Osteocyte (in vitro differentiated cells): Measurements from ENCODE around the gene IPCEF1. TPM values are rescaled to one million over a fixed set of nuclear protein-coding genes. Genes with fewer than 3 reads are reported as not detected.
"Not testable (repeated sequence)": the region's sequence is repeated elsewhere in the genome, so short reads cannot be mapped to it uniquely, and the experiment has no call there.

Source experiments
- DNase-seq: peaks from one replicate; pipeline ENCODE4 v3.0.0; 2021; ENCODE audit warnings: mixed read lengths; ENCODE audit not compliant: unreplicated experiment; ENCODE audit errors: extremely low spot score
- H3K27ac Mint-ChIP-seq: one replicate; pipeline ENCODE4 v1.8.0; 2021; ENCODE audit warnings: mild to moderate bottlenecking, mixed read lengths; ENCODE audit not compliant: unreplicated experiment
- H3K27me3 Mint-ChIP-seq: one replicate; pipeline ENCODE4 v1.8.0; 2021; ENCODE audit warnings: mixed read lengths; ENCODE audit not compliant: unreplicated experiment
- H3K36me3 Mint-ChIP-seq: one replicate; pipeline ENCODE4 v1.8.0; 2021; ENCODE audit warnings: mixed read lengths; ENCODE audit not compliant: unreplicated experiment
- H3K4me1 Mint-ChIP-seq: one replicate; pipeline ENCODE4 v1.8.0; 2021; ENCODE audit warnings: mixed read lengths; ENCODE audit not compliant: unreplicated experiment
- H3K4me3 Mint-ChIP-seq: one replicate; pipeline ENCODE4 v1.8.0; 2021; ENCODE audit warnings: mild to moderate bottlenecking, moderate library complexity, mixed read lengths; ENCODE audit not compliant: unreplicated experiment
- H3K9me3 Mint-ChIP-seq: one replicate; pipeline ENCODE4 v1.8.0; 2021; ENCODE audit warnings: mixed read lengths; ENCODE audit not compliant: unreplicated experiment
- CTCF ChIP-seq: fragments of 200-600 bp; sonication (generic); IDR thresholded peaks from 2 replicates; pipeline ENCODE4 v1.5.0; 2021; ENCODE audit warnings: antibody characterized with exemption, mild to moderate bottlenecking, moderate library complexity
- total RNA-seq: library from RNA; stranded (reverse); gene quantifications from 2 replicates; pipeline ENCODE4 v1.2.1, GENCODE V29; 2021

IPCEF1 gene
- total RNA-seq, 1 donor from 2014 or later: 0.46 TPM

- no peak overlapping the region for H3K27ac Mint-ChIP-seq
- peaks cover 5% of the 10 kb centered on the region for H3K27me3 Mint-ChIP-seq
- no peak for DNase-seq
- no peaks in the 10 kb centered on the region for H3K36me3 Mint-ChIP-seq
- H3K4me3 Mint-ChIP-seq: no peak overlapping the region
- peaks cover 18% of the 10 kb centered on the region for H3K4me1 Mint-ChIP-seq
- no peak for TF ChIP-seq CTCF
- H3K9me3 Mint-ChIP-seq: no peaks in the 10 kb centered on the region
These were observed 111.1 kb downstream of the IPCEF1 start for GRCh38 chr6:154245506-154245905.

- H3K4me1 Mint-ChIP-seq: peaks cover 11% of the 10 kb centered on the region
- peaks cover 5% of the 10 kb centered on the region for H3K27me3 Mint-ChIP-seq
- H3K9me3 Mint-ChIP-seq: no peaks in the 10 kb centered on the region
- TF ChIP-seq CTCF: no peak
- no peak overlapping the region for H3K27ac Mint-ChIP-seq
- no peak for DNase-seq
- H3K36me3 Mint-ChIP-seq: no peaks in the 10 kb centered on the region
- H3K4me3 Mint-ChIP-seq: no peak overlapping the region
These were observed 112.5 kb downstream of the IPCEF1 start for GRCh38 chr6:154243793-154244750.

GRCh38 chr6:154242617-154243357 is 113.8 kb downstream of the IPCEF1 start:
- H3K4me1 Mint-ChIP-seq: peaks cover 11% of the 10 kb centered on the region
- no peaks in the 10 kb centered on the region for H3K36me3 Mint-ChIP-seq
- TF ChIP-seq CTCF: no peak
- peaks cover 5% of the 10 kb centered on the region for H3K27me3 Mint-ChIP-seq
- DNase-seq: no peak
- H3K27ac Mint-ChIP-seq: no peak overlapping the region
- no peak overlapping the region for H3K4me3 Mint-ChIP-seq
- no peaks in the 10 kb centered on the region for H3K9me3 Mint-ChIP-seq

GRCh38 chr6:154241581-154241980 is 115.0 kb downstream of the IPCEF1 start:
- Mint-ChIP-seq H3K9me3 (no peaks in the 10 kb centered on the region), H3K27me3 (no peaks in the 10 kb centered on the region), H3K27ac (no peak overlapping the region), H3K4me1 (peaks cover 9% of the 10 kb centered on the region), H3K36me3 (no peaks in the 10 kb centered on the region), H3K4me3 (no peak overlapping the region)
- no peak for TF ChIP-seq CTCF
- DNase-seq: no peak

GRCh38 chr6:154241061-154241460 is 115.5 kb downstream of the IPCEF1 start:
- not testable (repeated sequence) for DNase-seq, H3K36me3 Mint-ChIP-seq, H3K4me3 Mint-ChIP-seq, H3K9me3 Mint-ChIP-seq, H3K4me1 Mint-ChIP-seq, H3K27ac Mint-ChIP-seq, H3K27me3 Mint-ChIP-seq
